AG10803 (cell line): ENCODE data around the gene RADIL.
"Not testable (repeated sequence)": the region's sequence is repeated elsewhere in the genome, so short reads cannot be mapped to it uniquely, and the experiment has no call there.

Experiments used
- DNase-seq: peaks from one replicate; pipeline ENCODE4 v3.0.0; 2010; ENCODE audit warnings: low read depth
- H3K4me3 ChIP-seq: 2 replicates; pipeline ENCODE4 v1.5.1; 2011; ENCODE audit warnings: mild to moderate bottlenecking, low read length, control low read depth
- CTCF ChIP-seq: conservative IDR thresholded peaks from 2 replicates; pipeline ENCODE4 v1.5.1; 2011; ENCODE audit warnings: mild to moderate bottlenecking, low read length, control low read depth, inconsistent platforms

RADIL gene

GRCh38 chr7:4911111-4911828 lies 27.8 kb upstream of the RADIL start:
- no peak overlapping the region for H3K4me3 ChIP-seq
- no peak for TF ChIP-seq CTCF
- DNase-seq, result no peak

- TF ChIP-seq CTCF, result no peak
- H3K4me3 ChIP-seq, result no peak overlapping the region
- no peak for DNase-seq
Observed at GRCh38 chr7:4906682-4907081, 23.2 kb upstream of the RADIL start.

DNA sequence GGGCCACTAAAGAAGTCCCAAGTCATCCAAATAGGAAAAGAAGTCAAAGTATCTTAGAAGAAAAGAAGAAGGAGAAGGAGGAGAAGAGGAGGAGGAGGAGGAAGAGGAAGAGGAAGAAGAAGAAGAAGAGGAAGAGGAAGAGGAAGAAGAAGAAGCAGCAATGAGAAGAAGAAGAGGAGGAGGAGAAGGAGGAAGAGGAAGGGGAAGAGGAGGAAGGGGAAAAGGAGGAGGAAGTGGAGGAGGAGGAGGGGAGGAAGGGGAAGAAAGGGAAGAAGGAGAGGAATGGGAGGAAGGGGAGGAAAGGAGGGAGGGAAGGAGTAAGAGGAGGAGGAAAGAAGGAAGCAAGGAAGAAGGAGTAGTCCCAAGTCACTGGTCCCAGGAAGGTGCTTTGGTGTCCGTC lies 21.7 kb upstream of the RADIL start:
- no peak for TF ChIP-seq CTCF
- DNase-seq, result no peak
- no peak overlapping the region for H3K4me3 ChIP-seq

DNA sequence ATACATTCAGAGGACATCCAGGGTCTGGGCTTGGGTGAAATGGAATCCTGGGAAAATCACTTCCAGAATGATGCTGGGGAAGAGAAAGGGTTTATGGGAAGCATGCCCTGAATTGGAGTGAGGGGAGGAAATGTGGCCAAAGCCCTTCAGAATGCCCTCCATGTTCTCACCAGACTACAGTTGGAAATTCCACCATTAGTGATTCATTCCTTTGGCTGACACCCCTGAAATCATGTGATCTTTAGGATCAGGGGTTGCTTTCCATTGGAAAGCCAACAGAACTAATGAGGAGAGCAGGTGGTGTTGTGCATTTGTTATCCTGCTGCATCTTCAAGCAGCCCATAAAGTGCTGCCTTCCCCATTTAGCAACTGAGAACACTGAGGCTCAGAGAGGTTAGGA lies 20.8 kb upstream of the RADIL start:
- no peak overlapping the region for H3K4me3 ChIP-seq
- no peak for DNase-seq
- TF ChIP-seq CTCF, result no peak

GRCh38 chr7:4895766-4896165 lies 12.2 kb upstream of the RADIL start:
- no peak overlapping the region for H3K4me3 ChIP-seq
- no peak for DNase-seq
- no peak for TF ChIP-seq CTCF

DNA sequence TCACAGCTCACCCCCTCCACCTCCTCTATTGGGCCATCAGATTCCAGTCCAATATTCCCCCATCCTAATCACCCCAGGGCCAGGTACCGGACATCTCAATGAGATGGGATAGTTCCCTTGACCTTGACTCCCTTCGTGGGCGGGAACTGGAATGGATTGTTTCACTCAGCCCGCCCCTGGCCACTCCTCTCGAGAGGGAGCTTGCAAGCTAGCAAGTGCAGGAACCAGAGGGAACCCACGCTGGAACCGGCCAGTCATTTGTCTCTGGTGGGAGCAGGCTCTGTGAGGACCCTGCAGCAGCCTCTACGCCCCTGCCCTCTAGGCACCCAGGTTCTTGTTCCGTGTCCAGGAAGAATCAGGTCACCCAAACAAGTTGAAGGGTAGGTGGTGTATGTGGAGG lies 11.0 kb upstream of the RADIL start:
- TF ChIP-seq CTCF, result no peak
- no peak for DNase-seq

DNA sequence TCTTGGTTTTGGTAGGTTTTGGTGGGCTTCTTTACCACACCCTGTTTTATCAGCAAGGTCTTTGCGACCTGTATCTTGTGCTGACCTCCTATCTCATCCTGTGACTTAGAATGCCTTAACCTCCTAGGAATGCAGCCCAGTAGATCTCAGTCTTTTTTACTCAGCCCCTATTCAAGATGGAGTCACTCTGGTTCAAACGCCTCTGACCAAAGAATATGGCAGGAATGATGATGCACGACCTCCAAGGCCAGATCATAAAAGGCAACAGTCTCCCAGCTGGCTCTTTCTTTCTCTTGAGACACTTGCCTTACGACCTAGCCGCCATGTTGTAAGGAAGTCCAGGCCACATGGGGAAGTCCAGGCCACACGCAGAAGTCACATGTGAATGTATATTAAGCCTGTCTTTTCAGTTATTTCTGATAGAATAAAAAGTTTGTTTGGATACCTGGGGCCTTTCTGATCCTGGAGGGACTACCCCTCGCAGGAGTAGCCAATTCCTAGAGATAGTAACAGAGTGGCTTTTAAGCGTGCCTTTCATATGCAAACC lies 10.5 kb upstream of the RADIL start:
- no peak for TF ChIP-seq CTCF
- no peak for DNase-seq
- no peak overlapping the region for H3K4me3 ChIP-seq

More for the DNA sequence above, 11.0 kb upstream of the RADIL start:
- H3K4me3 ChIP-seq, result no peak overlapping the region

DNA sequence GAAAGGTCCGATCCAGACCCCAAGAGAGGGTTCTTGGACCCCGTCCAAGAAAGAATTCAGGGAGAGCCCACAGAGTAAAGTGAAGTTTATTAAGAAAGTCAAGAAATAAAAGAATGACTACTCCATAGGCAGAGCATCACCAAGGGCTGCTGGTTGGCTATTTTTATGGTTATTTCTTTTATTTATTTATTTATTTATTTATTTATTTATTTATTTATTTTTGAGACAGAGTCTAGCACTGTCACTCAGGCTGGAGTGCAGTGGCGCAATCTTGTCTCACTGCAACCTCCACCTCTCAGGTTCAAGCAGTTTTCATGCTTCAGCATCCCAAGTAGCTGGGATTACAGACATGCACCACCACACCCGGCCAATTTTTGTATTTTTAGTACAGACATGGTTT lies 9.7 kb upstream of the RADIL start:
- DNase-seq, H3K4me3 ChIP-seq: not testable (repeated sequence)

- DNase-seq, H3K4me3 ChIP-seq: not testable (repeated sequence)
Observed at GRCh38 chr7:4891522-4891921, 8.0 kb upstream of the RADIL start.
